HepG2 (cell line): Measurements from ENCODE around the gene MLLT11. TPM values are rescaled to one million over a fixed set of nuclear protein-coding genes. Genes with fewer than 3 reads are reported as not detected.
A peak's percentile ranks its signal among the peaks of the same experiment; 100 is the strongest.

Experiments used
- AKNA ChIP-seq: sonication (generic); formaldehyde crosslinking; IDR thresholded peaks from 2 replicates; pipeline ENCODE4 v1.4.0; 2020; ENCODE audit warnings: missing genetic modification reagents, borderline replicate concordance
- CAMTA2 ChIP-seq: sonication (generic); formaldehyde crosslinking; IDR thresholded peaks from 2 replicates; pipeline ENCODE4 v1.4.0; 2020; ENCODE audit warnings: mild to moderate bottlenecking, missing genetic modification reagents, borderline replicate concordance
- DMAP1 ChIP-seq: IDR thresholded peaks from 2 replicates; pipeline ENCODE4 v1.6.1; 2016
- EZH2 ChIP-seq: conservative IDR thresholded peaks from 2 replicates; pipeline ENCODE4 v1.6.1; 2012; ENCODE audit warnings: mild to moderate bottlenecking, low read depth, low read length, moderate library complexity
- FOXO1 ChIP-seq: sonication (generic); formaldehyde crosslinking; IDR thresholded peaks from 2 replicates; pipeline ENCODE4 v1.4.0; 2020; ENCODE audit warnings: missing genetic modification reagents
- HDAC2 ChIP-seq: sonication (generic); formaldehyde crosslinking; IDR thresholded peaks from 2 replicates; pipeline ENCODE4 v1.4.0; 2020; ENCODE audit warnings: missing genetic modification reagents
- SYNCRIP ChIP-seq: fragments of 200-400 bp; formaldehyde crosslinking; IDR thresholded peaks from 2 replicates; pipeline ENCODE4 v1.6.1; 2018; ENCODE audit warnings: mild to moderate bottlenecking, low read depth, low read length; ENCODE audit not compliant: insufficient read depth
- TIGD3 ChIP-seq: sonication (generic); formaldehyde crosslinking; IDR thresholded peaks from 2 replicates; pipeline ENCODE4 v1.5.1; 2020; ENCODE audit warnings: mild to moderate bottlenecking, missing genetic modification reagents, borderline replicate concordance
- ZC3H4 ChIP-seq: sonication (generic); formaldehyde crosslinking; IDR thresholded peaks from 2 replicates; pipeline ENCODE4 v1.4.0; 2020; ENCODE audit warnings: missing genetic modification reagents, borderline replicate concordance
- ZFP36L1 ChIP-seq: sonication (generic); formaldehyde crosslinking; IDR thresholded peaks from 2 replicates; pipeline ENCODE4 v1.8.0; 2022; ENCODE audit warnings: mild to moderate bottlenecking, missing genetic modification reagents, moderate library complexity
- polyA plus RNA-seq, 8 experiments: library from polyadenylated mRNA; depleted of rRNA in 3 of 8; stranded (reverse) in 7 of 8; unstranded in 1 of 8; fragments of >200 nt; fragmentation: Illumina TruSeq in 4 of 8; extraction: Trizol in 4 of 8; gene quantifications; 2 replicates each; pipeline versions ENCODE4 v1.2.1 to v1.2.3, GENCODE V29; 2011 to 2016; ENCODE audit warnings: low read depth in 4 of 8, missing spikeins in 1 of 8, mixed read lengths in 1 of 8; ENCODE audit not compliant: insufficient read depth in 1 of 8
- total RNA-seq, 5 experiments: library from RNA; depleted of rRNA; stranded (reverse); fragments of >200 nt; fragmentation: Illumina TruSeq; extraction: Trizol; gene quantifications; 2 replicates each; pipeline ENCODE4 v1.2.3, GENCODE V29; 2016; ENCODE audit warnings: low read depth in 1 of 5
- TF ChIP-seq, protein P1 (sequence below): IDR thresholded peaks from 2 replicates; pipeline ENCODE4 v1.6.1; 2016; ENCODE audit warnings: mild to moderate bottlenecking

The MLLT11 gene
- total and polyA plus RNA-seq, 2 of the 13 experiments (the other 11 are each of a cell fraction or from before 2014, with no cell fraction given), result 0.21 to 0.22 TPM

DNA sequence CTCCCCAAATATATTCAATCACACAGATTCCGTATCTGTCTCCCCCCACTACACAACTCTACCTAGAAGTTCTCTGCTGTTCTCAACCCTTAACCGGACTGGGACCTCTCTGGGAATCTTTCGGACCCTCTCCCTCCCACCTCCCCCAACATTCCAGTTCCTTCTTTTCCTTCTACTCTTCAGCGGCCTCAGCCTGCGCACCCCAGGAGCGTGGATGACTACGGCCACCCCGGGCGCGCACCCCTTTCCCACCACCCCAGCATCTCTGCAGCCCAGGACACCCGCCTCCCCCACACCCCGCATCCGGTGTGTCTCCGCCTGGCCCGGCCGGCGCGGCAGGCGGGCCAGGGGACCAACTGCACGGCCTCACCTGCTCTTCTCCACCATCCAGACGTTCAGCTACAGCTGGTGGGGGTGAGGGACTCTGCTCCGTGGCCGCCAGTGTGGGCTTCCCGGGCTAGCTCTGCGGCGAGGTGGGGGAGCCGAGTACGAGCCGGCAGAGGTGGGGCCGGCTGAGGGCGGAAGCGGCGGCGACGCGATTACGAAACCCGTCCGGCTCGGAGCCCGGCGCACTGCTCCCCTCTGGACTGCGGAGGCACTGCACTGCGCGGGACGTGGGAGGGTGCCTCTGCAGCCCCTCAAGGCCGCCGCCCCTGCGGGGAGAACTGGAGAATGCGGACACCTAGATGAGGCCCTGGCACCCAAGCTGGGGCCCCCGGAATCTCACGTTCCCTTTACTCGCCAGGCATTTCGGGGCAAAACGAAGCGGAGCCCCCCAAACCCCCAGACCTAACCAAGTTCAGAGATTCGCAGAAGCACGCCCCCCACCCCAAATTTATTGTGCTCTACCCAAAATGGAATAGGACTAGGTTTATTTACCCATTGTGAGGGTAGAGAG lies 839 bp upstream of the MLLT11 start, which contains the start of gene CDC42SE1 (continued):
- TF ChIP-seq AKNA (CRISPR knock-in tag), result no peak
- peak; percentile 66 for TF ChIP-seq FOXO1 (CRISPR knock-in tag)
- TF ChIP-seq, protein P1, sequence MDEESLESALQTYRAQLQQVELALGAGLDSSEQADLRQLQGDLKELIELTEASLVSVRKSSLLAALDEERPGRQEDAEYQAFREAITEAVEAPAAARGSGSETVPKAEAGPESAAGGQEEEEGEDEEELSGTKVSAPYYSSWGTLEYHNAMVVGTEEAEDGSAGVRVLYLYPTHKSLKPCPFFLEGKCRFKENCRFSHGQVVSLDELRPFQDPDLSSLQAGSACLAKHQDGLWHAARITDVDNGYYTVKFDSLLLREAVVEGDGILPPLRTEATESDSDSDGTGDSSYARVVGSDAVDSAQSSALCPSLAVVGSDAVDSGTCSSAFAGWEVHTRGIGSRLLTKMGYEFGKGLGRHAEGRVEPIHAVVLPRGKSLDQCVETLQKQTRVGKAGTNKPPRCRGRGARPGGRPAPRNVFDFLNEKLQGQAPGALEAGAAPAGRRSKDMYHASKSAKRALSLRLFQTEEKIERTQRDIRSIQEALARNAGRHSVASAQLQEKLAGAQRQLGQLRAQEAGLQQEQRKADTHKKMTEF (CRISPR knock-in tag), result peak; percentile 93
- no peak for TF ChIP-seq ZC3H4 (CRISPR knock-in tag)
- peak; percentile 57 for TF ChIP-seq DMAP1 (CRISPR knock-in tag)
- no peak for TF ChIP-seq SYNCRIP
- no peak for TF ChIP-seq EZH2
- peak; percentile 74 for TF ChIP-seq HDAC2 (CRISPR knock-in tag)
- no peak for TF ChIP-seq CAMTA2 (CRISPR knock-in tag)
- no peak for TF ChIP-seq ZFP36L1 (CRISPR knock-in tag)
- no peak; the same call in 1 of the 2 replicates for TF ChIP-seq TIGD3 (CRISPR knock-in tag)
